SK-N-SH treated with all-trans-retinoic acid at 6 μM for 48 hours (cell line): ENCODE measurements around the gene ZC2HC1C.

ENCODE experiments used
- ATAC-seq: fragments of 200-7000 bp; cut with Tn5 transposase; 3 replicates; pipeline ENCODE4 v1.9.1; 2020; ENCODE audit warnings: mild to moderate bottlenecking, moderate library complexity
- ARNTL ChIP-seq: fragments of 450-650 bp; formaldehyde crosslinking; IDR thresholded peaks from 2 replicates; pipeline ENCODE4 v1.5.0; 2020; ENCODE audit warnings: low read depth, mild to moderate bottlenecking, moderate library complexity, borderline replicate concordance
- BACH2 ChIP-seq: fragments of 250-450 bp; sonication (Bioruptor Pico); IDR thresholded peaks from 2 replicates; pipeline ENCODE4 v1.9.0; 2021; ENCODE audit warnings: mild to moderate bottlenecking, borderline replicate concordance
- CSDC2 ChIP-seq: fragments of 250-450 bp; sonication (Bioruptor Pico); IDR thresholded peaks from 2 replicates; pipeline ENCODE4 v1.5.0; 2020; ENCODE audit warnings: mild to moderate bottlenecking, moderate library complexity
- ESRRG ChIP-seq: fragments of 250-450 bp; sonication (Bioruptor Pico); IDR thresholded peaks from 2 replicates; pipeline ENCODE4 v1.6.1; 2021; ENCODE audit warnings: mild to moderate bottlenecking
- GLIS3 ChIP-seq: fragments of 250-450 bp; sonication (Bioruptor Pico); IDR thresholded peaks from 2 replicates; pipeline ENCODE4 v1.5.0; 2020; ENCODE audit warnings: mild to moderate bottlenecking, moderate library complexity
- OSR1 ChIP-seq: fragments of 250-450 bp; sonication (Bioruptor Pico); IDR thresholded peaks from 2 replicates; pipeline ENCODE4 v1.8.0; 2022; ENCODE audit warnings: moderate library complexity, mild to moderate bottlenecking, inconsistent platforms
- PPARA ChIP-seq: fragments of 250-450 bp; sonication (Bioruptor Pico); IDR thresholded peaks from 2 replicates; pipeline ENCODE4 v1.5.0; 2020; ENCODE audit warnings: mild to moderate bottlenecking, borderline replicate concordance
- SNAI2 ChIP-seq: fragments of 250-450 bp; sonication (Bioruptor Pico); IDR thresholded peaks from 2 replicates; pipeline ENCODE4 v1.5.0; 2020; ENCODE audit warnings: mild to moderate bottlenecking, moderate library complexity
- TCF4 ChIP-seq: fragments of 250-450 bp; sonication (Bioruptor Pico); IDR thresholded peaks from 2 replicates; pipeline ENCODE4 v1.8.0; 2021; ENCODE audit warnings: mild to moderate bottlenecking, moderate library complexity, borderline replicate concordance
- TOX ChIP-seq: fragments of 250-450 bp; sonication (Bioruptor Pico); IDR thresholded peaks from 2 replicates; pipeline ENCODE4 v1.8.0; 2021; ENCODE audit warnings: mild to moderate bottlenecking, moderate library complexity, borderline replicate concordance
- ZC3H10 ChIP-seq: fragments of 250-450 bp; sonication (Bioruptor Pico); IDR thresholded peaks from 2 replicates; pipeline ENCODE4 v1.5.1; 2021; ENCODE audit warnings: mild to moderate bottlenecking, moderate library complexity
- ZFP3 ChIP-seq: fragments of 250-450 bp; sonication (Bioruptor Pico); IDR thresholded peaks from 2 replicates; pipeline ENCODE4 v1.5.0; 2020; ENCODE audit warnings: mild to moderate bottlenecking, moderate library complexity
- ZFP30 ChIP-seq: fragments of 450-650 bp; formaldehyde crosslinking; IDR thresholded peaks from 2 replicates; pipeline ENCODE4 v1.5.0; 2022; ENCODE audit warnings: mild to moderate bottlenecking, moderate library complexity
- ZNF565 ChIP-seq: fragments of 450-650 bp; formaldehyde crosslinking; conservative IDR thresholded peaks from 2 replicates; pipeline ENCODE4 v1.5.0; 2020; ENCODE audit warnings: low read depth, mild to moderate bottlenecking, moderate library complexity
- ZNF70 ChIP-seq: fragments of 450-650 bp; formaldehyde crosslinking; IDR thresholded peaks from 2 replicates; pipeline ENCODE4 v1.5.0; 2020; ENCODE audit warnings: mild to moderate bottlenecking, moderate library complexity
- ZNF8 ChIP-seq: fragments of 450-650 bp; formaldehyde crosslinking; IDR thresholded peaks from 2 replicates; pipeline ENCODE4 v1.5.0; 2020; ENCODE audit warnings: mild to moderate bottlenecking, moderate library complexity
- TF ChIP-seq, protein P1 (sequence below): fragments of 250-450 bp; sonication (Bioruptor Pico); IDR thresholded peaks from 2 replicates; pipeline ENCODE4 v1.8.0; 2021; ENCODE audit warnings: low read depth, mild to moderate bottlenecking, moderate library complexity, borderline replicate concordance
- TF ChIP-seq, protein P2 (sequence below): fragments of 250-450 bp; sonication (Bioruptor Pico); IDR thresholded peaks from 2 replicates; pipeline ENCODE4 v1.5.1; 2020; ENCODE audit warnings: low read depth, mild to moderate bottlenecking, moderate library complexity
- TF ChIP-seq, protein P3 (sequence below): fragments of 250-450 bp; sonication (Bioruptor Pico); IDR thresholded peaks from 2 replicates; pipeline ENCODE4 v1.5.0; 2020; ENCODE audit warnings: mild to moderate bottlenecking, moderate library complexity
- TF ChIP-seq, protein P4 (sequence below): fragments of 250-450 bp; sonication (Bioruptor Pico); IDR thresholded peaks from 2 replicates; pipeline ENCODE4 v1.5.1; 2021; ENCODE audit warnings: mild to moderate bottlenecking, moderate library complexity
- TF ChIP-seq, protein P5 (sequence below): fragments of 250-450 bp; sonication (Bioruptor Pico); IDR thresholded peaks from 2 replicates; pipeline ENCODE4 v1.8.0; 2020; ENCODE audit warnings: mild to moderate bottlenecking, moderate library complexity, borderline replicate concordance

Gene ZC2HC1C

DNA sequence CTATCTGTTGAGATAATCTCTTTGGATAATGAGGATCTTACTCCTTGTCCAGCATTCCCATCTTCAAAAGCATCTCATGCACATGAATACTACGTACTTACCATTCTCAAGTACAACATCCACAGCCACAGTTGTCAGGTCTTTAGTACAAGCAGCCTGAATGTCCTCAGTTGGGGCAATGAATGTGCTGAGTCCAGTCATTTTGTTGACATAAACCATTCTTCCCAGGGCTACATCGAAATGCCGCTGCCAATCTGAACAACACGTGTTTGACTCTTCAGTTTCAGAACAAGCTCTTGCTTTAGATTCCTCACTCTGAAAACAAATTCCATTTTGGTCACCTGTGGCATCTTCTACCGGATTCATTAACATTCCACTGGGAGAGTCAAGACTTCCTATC is 23.2 kb upstream of the ZC2HC1C start:
- no peak for ATAC-seq
- TF ChIP-seq ZNF70 (no peak), ZC3H10 (CRISPR knock-in tag) (no peak)

DNA sequence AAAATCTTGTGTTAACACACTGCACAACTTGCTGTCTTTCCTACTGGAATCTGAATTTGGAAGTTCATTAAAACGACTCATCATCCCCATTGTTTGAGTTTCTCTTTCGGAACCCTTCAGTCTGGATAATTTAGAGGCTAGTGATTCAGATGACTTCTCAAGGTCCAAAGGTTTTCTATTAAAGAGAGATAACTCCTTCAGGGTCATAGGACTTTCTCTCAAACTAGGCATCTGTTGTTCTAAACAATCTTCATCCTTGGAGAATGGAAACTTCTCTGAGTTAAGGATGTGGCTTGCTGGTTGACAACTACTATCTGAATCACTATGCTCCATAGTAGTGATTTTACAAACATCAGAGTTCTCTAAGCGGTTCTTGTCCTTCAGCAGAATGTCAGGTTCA is 22.5 kb upstream of the ZC2HC1C start:
- ATAC-seq, result no peak
- TF ChIP-seq ZNF8 (CRISPR knock-in tag), result no peak
- no peak for TF ChIP-seq ZC3H10 (CRISPR knock-in tag)
- TF ChIP-seq ZFP30, result no peak
- no peak for TF ChIP-seq TOX (CRISPR knock-in tag)
- no peak for TF ChIP-seq PPARA
- TF ChIP-seq, protein P1, sequence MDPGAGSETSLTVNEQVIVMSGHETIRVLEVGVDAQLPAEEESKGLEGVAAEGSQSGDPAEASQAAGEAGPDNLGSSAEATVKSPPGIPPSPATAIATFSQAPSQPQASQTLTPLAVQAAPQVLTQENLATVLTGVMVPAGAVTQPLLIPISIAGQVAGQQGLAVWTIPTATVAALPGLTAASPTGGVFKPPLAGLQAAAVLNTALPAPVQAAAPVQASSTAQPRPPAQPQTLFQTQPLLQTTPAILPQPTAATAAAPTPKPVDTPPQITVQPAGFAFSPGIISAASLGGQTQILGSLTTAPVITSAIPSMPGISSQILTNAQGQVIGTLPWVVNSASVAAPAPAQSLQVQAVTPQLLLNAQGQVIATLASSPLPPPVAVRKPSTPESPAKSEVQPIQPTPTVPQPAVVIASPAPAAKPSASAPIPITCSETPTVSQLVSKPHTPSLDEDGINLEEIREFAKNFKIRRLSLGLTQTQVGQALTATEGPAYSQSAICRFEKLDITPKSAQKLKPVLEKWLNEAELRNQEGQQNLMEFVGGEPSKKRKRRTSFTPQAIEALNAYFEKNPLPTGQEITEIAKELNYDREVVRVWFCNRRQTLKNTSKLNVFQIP (CRISPR knock-in tag), result no peak
- no peak for TF ChIP-seq SNAI2 (CRISPR knock-in tag)
- TF ChIP-seq ZNF70, result no peak
- TF ChIP-seq, protein P2, sequence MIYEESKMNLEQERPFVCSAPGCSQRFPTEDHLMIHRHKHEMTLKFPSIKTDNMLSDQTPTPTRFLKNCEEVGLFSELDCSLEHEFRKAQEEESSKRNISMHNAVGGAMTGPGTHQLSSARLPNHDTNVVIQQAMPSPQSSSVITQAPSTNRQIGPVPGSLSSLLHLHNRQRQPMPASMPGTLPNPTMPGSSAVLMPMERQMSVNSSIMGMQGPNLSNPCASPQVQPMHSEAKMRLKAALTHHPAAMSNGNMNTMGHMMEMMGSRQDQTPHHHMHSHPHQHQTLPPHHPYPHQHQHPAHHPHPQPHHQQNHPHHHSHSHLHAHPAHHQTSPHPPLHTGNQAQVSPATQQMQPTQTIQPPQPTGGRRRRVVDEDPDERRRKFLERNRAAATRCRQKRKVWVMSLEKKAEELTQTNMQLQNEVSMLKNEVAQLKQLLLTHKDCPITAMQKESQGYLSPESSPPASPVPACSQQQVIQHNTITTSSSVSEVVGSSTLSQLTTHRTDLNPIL (CRISPR knock-in tag), result no peak
- TF ChIP-seq TCF4 (CRISPR knock-in tag), result no peak
- TF ChIP-seq ESRRG, result no peak
- TF ChIP-seq OSR1 (CRISPR knock-in tag), result no peak
- no peak for TF ChIP-seq CSDC2
- no peak for TF ChIP-seq BACH2 (CRISPR knock-in tag)

DNA sequence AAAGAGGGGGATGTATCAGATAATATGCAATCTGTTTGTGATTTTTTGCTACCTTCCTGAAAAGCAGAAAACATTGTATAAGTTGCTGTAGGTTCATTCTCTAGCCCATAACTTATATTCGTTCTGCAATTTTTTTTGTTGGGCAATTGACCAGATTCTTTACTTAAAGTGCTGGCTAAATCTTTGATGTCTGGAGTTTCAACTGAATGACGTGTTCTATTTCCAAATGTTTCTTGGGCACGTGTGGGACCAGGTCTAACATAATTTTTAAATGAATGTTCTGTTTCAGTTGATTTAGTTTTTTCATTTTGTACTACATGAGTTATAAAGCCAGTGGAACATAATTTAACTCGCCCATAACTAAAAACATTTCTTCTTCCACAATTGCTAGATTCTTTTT is 21.9 kb upstream of the ZC2HC1C start:
- TF ChIP-seq ZFP3 (CRISPR knock-in tag) (no peak), PPARA (no peak), ZNF8 (CRISPR knock-in tag) (no peak), TOX (CRISPR knock-in tag) (no peak), ARNTL (CRISPR knock-in tag) (no peak), SNAI2 (CRISPR knock-in tag) (no peak), ESRRG (no peak), ZNF565 (CRISPR knock-in tag) (no peak), TCF4 (CRISPR knock-in tag) (no peak)
- TF ChIP-seq, protein P2 (CRISPR knock-in tag), result no peak
- TF ChIP-seq, protein P3, sequence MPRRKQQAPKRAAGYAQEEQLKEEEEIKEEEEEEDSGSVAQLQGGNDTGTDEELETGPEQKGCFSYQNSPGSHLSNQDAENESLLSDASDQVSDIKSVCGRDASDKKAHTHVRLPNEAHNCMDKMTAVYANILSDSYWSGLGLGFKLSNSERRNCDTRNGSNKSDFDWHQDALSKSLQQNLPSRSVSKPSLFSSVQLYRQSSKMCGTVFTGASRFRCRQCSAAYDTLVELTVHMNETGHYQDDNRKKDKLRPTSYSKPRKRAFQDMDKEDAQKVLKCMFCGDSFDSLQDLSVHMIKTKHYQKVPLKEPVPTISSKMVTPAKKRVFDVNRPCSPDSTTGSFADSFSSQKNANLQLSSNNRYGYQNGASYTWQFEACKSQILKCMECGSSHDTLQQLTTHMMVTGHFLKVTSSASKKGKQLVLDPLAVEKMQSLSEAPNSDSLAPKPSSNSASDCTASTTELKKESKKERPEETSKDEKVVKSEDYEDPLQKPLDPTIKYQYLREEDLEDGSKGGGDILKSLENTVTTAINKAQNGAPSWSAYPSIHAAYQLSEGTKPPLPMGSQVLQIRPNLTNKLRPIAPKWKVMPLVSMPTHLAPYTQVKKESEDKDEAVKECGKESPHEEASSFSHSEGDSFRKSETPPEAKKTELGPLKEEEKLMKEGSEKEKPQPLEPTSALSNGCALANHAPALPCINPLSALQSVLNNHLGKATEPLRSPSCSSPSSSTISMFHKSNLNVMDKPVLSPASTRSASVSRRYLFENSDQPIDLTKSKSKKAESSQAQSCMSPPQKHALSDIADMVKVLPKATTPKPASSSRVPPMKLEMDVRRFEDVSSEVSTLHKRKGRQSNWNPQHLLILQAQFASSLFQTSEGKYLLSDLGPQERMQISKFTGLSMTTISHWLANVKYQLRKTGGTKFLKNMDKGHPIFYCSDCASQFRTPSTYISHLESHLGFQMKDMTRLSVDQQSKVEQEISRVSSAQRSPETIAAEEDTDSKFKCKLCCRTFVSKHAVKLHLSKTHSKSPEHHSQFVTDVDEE (CRISPR knock-in tag), result no peak
- TF ChIP-seq, protein P4, sequence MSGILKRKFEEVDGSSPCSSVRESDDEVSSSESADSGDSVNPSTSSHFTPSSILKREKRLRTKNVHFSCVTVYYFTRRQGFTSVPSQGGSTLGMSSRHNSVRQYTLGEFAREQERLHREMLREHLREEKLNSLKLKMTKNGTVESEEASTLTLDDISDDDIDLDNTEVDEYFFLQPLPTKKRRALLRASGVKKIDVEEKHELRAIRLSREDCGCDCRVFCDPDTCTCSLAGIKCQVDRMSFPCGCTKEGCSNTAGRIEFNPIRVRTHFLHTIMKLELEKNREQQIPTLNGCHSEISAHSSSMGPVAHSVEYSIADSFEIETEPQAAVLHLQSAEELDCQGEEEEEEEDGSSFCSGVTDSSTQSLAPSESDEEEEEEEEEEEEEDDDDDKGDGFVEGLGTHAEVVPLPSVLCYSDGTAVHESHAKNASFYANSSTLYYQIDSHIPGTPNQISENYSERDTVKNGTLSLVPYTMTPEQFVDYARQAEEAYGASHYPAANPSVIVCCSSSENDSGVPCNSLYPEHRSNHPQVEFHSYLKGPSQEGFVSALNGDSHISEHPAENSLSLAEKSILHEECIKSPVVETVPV, result no peak
- TF ChIP-seq, all 23 proteins: peak for 0
- ATAC-seq, result no peak

DNA sequence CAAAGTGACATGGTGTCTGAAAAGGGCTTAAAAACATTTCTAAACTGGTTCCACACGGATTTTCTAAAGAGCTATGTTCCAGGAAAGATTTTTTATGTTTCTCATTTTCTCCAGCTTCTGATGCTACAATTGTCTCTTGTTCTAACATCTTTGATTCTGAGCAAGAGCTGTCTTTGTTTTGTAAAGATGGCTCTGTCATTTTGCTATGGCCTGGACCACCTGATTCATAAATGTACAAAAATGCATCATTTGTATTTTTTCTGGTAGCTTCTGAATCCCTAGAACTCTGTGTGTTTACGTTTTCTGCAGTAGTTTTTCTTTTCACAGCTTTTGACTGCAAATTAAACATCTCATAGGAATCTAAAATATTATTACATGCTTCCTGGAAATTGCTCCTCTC is 21.3 kb upstream of the ZC2HC1C start:
- TF ChIP-seq ESRRG (no peak), PPARA (no peak), ZFP30 (no peak), ZNF565 (CRISPR knock-in tag) (no peak), GLIS3 (CRISPR knock-in tag) (no peak), ZNF8 (CRISPR knock-in tag) (no peak)
- TF ChIP-seq, protein P5, sequence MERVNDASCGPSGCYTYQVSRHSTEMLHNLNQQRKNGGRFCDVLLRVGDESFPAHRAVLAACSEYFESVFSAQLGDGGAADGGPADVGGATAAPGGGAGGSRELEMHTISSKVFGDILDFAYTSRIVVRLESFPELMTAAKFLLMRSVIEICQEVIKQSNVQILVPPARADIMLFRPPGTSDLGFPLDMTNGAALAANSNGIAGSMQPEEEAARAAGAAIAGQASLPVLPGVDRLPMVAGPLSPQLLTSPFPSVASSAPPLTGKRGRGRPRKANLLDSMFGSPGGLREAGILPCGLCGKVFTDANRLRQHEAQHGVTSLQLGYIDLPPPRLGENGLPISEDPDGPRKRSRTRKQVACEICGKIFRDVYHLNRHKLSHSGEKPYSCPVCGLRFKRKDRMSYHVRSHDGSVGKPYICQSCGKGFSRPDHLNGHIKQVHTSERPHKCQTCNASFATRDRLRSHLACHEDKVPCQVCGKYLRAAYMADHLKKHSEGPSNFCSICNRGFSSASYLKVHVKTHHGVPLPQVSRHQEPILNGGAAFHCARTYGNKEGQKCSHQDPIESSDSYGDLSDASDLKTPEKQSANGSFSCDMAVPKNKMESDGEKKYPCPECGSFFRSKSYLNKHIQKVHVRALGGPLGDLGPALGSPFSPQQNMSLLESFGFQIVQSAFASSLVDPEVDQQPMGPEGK, result no peak
- ATAC-seq, result no peak
